Measurements from ENCODE around the gene NUDT7. TPM values are rescaled to one million over a fixed set of nuclear protein-coding genes. Genes with fewer than 3 reads are reported as not detected.

NUDT7 gene
- total RNA-seq, 1 experiment from 2014 or later, result 1.2 TPM

DNA sequence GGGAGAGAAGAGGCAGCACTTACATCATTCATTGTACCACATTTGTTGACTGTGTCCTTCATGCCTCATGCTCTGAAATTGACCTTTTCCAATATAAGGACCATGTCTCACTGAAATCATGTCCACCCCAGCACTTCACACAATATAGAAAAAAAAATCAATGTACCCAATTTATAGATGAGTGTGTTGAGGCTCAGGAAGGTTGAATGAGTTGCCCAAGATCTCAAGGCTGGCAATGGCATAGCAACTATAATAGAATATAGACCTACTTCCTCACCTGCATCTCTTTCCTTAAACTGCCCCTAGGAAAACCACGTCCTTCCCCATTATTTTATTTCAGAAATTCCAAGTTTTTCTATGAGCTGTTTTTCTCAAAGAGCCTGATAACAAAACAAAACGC lies 65.1 kb downstream of the NUDT7 start:
- BruUV-seq (replicated peaks), result no TSS peak
- TF ChIP-seq, protein P1, sequence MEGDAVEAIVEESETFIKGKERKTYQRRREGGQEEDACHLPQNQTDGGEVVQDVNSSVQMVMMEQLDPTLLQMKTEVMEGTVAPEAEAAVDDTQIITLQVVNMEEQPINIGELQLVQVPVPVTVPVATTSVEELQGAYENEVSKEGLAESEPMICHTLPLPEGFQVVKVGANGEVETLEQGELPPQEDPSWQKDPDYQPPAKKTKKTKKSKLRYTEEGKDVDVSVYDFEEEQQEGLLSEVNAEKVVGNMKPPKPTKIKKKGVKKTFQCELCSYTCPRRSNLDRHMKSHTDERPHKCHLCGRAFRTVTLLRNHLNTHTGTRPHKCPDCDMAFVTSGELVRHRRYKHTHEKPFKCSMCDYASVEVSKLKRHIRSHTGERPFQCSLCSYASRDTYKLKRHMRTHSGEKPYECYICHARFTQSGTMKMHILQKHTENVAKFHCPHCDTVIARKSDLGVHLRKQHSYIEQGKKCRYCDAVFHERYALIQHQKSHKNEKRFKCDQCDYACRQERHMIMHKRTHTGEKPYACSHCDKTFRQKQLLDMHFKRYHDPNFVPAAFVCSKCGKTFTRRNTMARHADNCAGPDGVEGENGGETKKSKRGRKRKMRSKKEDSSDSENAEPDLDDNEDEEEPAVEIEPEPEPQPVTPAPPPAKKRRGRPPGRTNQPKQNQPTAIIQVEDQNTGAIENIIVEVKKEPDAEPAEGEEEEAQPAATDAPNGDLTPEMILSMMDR (conservative IDR thresholded peaks at IDR 0.05; ENCODE audit: low read depth, low read length), result no peak
- no peak for TF ChIP-seq EZH2 (IDR thresholded peaks at IDR 0.05; ENCODE audit: borderline replicate concordance, low read depth, low read length, poor library complexity, severe bottlenecking)
- intact Hi-C loops (cut with micrococcal nuclease; ENCODE audit: unreplicated experiment), result no loop called here

DNA sequence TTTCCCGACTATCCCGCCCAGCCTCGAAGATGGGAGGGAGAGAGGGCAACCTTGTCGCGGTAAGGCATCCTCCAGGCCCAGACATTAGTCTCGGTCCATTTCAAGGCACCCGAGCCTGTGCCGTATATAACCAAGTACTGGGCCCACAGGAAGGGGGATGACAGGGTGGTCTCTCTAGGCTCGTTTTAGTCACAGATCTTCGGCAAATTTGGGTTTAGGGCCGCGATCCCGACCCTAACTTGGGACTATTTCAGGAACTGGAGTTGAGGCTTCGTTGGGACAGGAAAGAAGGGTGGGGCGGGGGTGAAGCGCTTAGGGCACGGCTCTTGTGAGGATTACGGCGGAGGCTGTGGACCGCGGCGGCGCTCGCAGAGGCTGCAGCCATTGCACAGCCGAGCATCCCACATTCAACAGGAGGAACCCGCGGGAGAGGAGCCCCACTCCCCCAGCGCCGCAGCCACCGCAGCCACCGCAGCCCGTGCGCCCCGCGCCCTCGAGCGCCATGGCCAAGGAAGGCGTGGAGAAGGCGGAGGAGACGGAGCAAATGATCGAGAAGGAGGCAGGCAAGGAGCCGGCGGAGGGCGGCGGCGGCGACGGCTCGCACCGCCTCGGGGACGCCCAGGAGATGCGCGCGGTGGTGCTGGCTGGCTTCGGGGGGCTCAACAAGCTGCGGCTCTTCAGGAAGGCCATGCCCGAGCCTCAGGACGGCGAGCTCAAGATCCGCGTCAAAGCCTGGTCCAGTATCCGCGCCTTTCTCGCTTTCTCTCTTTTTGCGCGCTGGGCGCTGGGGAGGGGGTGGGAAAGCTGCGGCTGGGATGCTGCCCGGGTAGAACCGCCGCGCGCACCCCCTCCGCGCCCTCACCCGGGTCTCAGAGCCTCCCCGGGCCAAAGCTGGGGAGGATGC lies 66.1 kb downstream of the NUDT7 start, which contains the start of gene VAT1L:
VAT1L (plus strand) TSS at position 384 of the 904 bp plus-strand sequence; CDS start at position 503, 119 bp downstream.
- no peak within 1 kb of the TSS for H3K4me3 ChIP-seq (ENCODE audit: low read depth, low read length, poor library complexity, severe bottlenecking)
- TF ChIP-seq, protein P1 (conservative IDR thresholded peaks at IDR 0.05; ENCODE audit: low read depth, low read length), result no peak
- peak; percentile 3 for TF ChIP-seq EZH2 (IDR thresholded peaks at IDR 0.05; ENCODE audit: borderline replicate concordance, low read depth, low read length, poor library complexity, severe bottlenecking)
- ChIA-PET CTCF (no interaction called here), POLR2A (ENCODE audit: low non-redundant PET) (no interaction called here)
- no peaks in the 10 kb centered on the region for H3K9me3 ChIP-seq (ENCODE audit: low read depth, low read length, poor library complexity, severe bottlenecking)
- BruUV-seq (replicated peaks), result no TSS peak
- DNase-seq (ENCODE audit: low spot score), result no peak
- H3K4me1 ChIP-seq (ENCODE audit: insufficient read depth, low read length, poor library complexity, severe bottlenecking), result no peaks in the 10 kb centered on the region
- peaks cover 59% of the 10 kb centered on the region for H3K27me3 ChIP-seq (replicated peaks; ENCODE audit: insufficient read depth, low read depth, low read length, poor library complexity)
- no peaks in the 10 kb centered on the region for H3K36me3 ChIP-seq (ENCODE audit: insufficient read depth, low read length, poor library complexity, severe bottlenecking)
- H3K27ac ChIP-seq (ENCODE audit: low read depth, low read length, poor library complexity, severe bottlenecking), result no peak within 1 kb of the TSS
- intact Hi-C loops (cut with micrococcal nuclease; ENCODE audit: unreplicated experiment), result no loop called here

More for the DNA sequence above, 65.1 kb downstream of the NUDT7 start:
- DNase-seq (ENCODE audit: low spot score), result no peak
- POLR2A ChIA-PET (ENCODE audit: low non-redundant PET), result no interaction called here
- H3K36me3 ChIP-seq (ENCODE audit: insufficient read depth, low read length, poor library complexity, severe bottlenecking), result no peaks in the 10 kb centered on the region
- no peaks in the 10 kb centered on the region for H3K4me1 ChIP-seq (ENCODE audit: insufficient read depth, low read length, poor library complexity, severe bottlenecking)
- CTCF ChIA-PET, result no interaction called here
- peaks cover 56% of the 10 kb centered on the region for H3K27me3 ChIP-seq (replicated peaks; ENCODE audit: insufficient read depth, low read depth, low read length, poor library complexity)
- H3K9me3 ChIP-seq (ENCODE audit: low read depth, low read length, poor library complexity, severe bottlenecking), result no peaks in the 10 kb centered on the region
- no peak overlapping the region for H3K27ac ChIP-seq (ENCODE audit: low read depth, low read length, poor library complexity, severe bottlenecking)
- no peak overlapping the region for H3K4me3 ChIP-seq (ENCODE audit: low read depth, low read length, poor library complexity, severe bottlenecking)

DNA sequence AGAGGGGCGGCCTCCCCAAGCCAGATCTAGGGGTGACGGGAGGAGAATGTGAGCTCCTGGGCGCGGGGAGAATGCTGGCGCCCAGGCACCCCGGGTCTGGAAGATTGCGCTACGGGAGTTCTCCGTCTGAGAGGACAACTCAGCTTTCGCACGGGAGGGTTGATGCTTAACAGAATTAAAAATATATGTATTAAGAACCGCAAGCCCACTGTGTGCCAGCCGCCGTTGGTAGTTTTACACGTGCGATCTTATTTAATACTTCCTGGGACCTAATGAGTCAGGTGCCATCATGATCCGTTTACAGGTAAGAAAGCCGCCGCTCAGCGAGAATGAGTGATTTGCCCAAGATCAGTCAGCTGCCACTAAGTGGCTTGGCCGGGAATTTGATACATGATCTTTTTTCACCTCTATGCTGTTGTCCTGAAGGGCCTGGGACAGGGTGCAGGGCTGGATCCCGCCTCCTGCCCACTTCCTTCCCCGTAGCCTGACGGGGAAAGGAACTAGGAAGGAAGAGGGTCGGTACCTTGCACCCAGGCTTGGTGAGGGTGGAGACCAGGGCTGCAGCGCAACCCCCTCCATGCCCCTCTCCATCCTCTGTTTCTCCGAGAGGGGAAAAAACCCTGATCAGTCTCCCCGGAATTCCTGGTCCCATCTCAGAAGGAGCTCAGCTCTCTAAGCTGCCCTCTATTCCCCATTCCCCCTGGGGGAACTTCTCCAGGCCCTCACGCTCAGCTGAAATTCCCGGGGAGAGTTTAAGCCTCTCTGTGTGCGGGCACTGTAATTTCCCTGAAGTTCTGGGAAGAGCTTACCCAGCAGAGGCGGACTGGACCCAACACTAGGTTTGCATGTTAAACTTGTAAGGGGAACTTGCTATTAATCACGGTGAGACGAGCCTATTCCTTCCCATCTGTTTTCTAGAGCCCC lies 67.0 kb downstream of the NUDT7 start:
- intact Hi-C loops (cut with micrococcal nuclease; ENCODE audit: unreplicated experiment), result no loop called here
- DNase-seq (ENCODE audit: low spot score), result no peak
- Histone ChIP-seq H3K4me1 (ENCODE audit: insufficient read depth, low read length, poor library complexity, severe bottlenecking) (no peaks in the 10 kb centered on the region), H3K36me3 (ENCODE audit: insufficient read depth, low read length, poor library complexity, severe bottlenecking) (no peaks in the 10 kb centered on the region), H3K27me3 (replicated peaks; ENCODE audit: insufficient read depth, low read depth, low read length, poor library complexity) (peaks cover 59% of the 10 kb centered on the region), H3K27ac (ENCODE audit: low read depth, low read length, poor library complexity, severe bottlenecking) (no peak overlapping the region), H3K4me3 (ENCODE audit: low read depth, low read length, poor library complexity, severe bottlenecking) (no peak overlapping the region), H3K9me3 (ENCODE audit: low read depth, low read length, poor library complexity, severe bottlenecking) (no peaks in the 10 kb centered on the region)
- BruUV-seq (replicated peaks), result no TSS peak
- ChIA-PET POLR2A (ENCODE audit: low non-redundant PET) (no interaction called here), CTCF (no interaction called here)
- TF ChIP-seq EZH2 (IDR thresholded peaks at IDR 0.05; ENCODE audit: borderline replicate concordance, low read depth, low read length, poor library complexity, severe bottlenecking), result peak; percentile 60
- TF ChIP-seq, protein P1 (conservative IDR thresholded peaks at IDR 0.05; ENCODE audit: low read depth, low read length), result no peak

Data from A673 (cell line).